ENCODE results near the gene MRPL50.

MRPL50 gene

GRCh38 chr9:101400120-101400519 is 1.7 kb upstream of the MRPL50 start:
- Histone ChIP-seq H3K9ac (ENCODE audit: low read length) (no peak overlapping the region), H3K4me1 (ENCODE audit: control insufficient read depth in 1 of 2, insufficient read depth in 2 of 2, low read length in 2 of 2) (peaks cover 0 to 7% of the 10 kb centered on the region in 2 experiments), H4K12ac (ENCODE audit: low read depth, low read length) (no peak overlapping the region), H3K18ac (ENCODE audit: low read length) (no peak overlapping the region), H3K4ac (ENCODE audit: low read depth, low read length) (no peak overlapping the region), H4K8ac (ENCODE audit: low read depth, low read length) (no peak overlapping the region), H2BK12ac (ENCODE audit: low read length) (no peak overlapping the region), H3K36me3 (ENCODE audit: control insufficient read depth in 1 of 2, insufficient read depth in 2 of 2, low read length in 2 of 2) (peaks cover 2 to 13% of the 10 kb centered on the region in 2 experiments), H3K23ac (ENCODE audit: low read length) (no peak overlapping the region), H3K4me2 (ENCODE audit: low read length) (no peak overlapping the region), H3K14ac (ENCODE audit: low read length) (no peak overlapping the region), H3K79me2 (ENCODE audit: control insufficient read depth, insufficient read depth, low read length, poor library complexity) (peaks cover 6% of the 10 kb centered on the region), H3K27ac (ENCODE audit: low read depth, low read length) (no peak overlapping the region), H2AFZ (ENCODE audit: insufficient read depth, low read length, poor library complexity) (no peak overlapping the region), H2BK5ac (ENCODE audit: low read depth, low read length, poor library complexity) (no peak overlapping the region), H3K4me3 (ENCODE audit: low read depth, low read length) (no peak overlapping the region), H2AK5ac (ENCODE audit: low read length) (no peak overlapping the region), H4K91ac (ENCODE audit: low read depth, low read length) (no peak overlapping the region), H3K9me3 (ENCODE audit: insufficient read depth, low read depth, low read length) (no peaks in the 10 kb centered on the region), H2BK120ac (ENCODE audit: insufficient read depth, low read length, poor library complexity) (no peak overlapping the region), H3K79me1 (ENCODE audit: low read length) (peaks cover 6% of the 10 kb centered on the region), H3K27me3 (ENCODE audit: insufficient read depth, low read length) (no peaks in the 10 kb centered on the region)
- no peak for DNase-seq
- no CpG with 5 or more reads among the region's 5 CpGs for WGBS (ENCODE audit: extremely low coverage, insufficient coverage, insufficient read length)

- peaks cover 0 to 7% of the 10 kb centered on the region in 2 experiments for H3K4me1 ChIP-seq (ENCODE audit: control insufficient read depth in 1 of 2, insufficient read depth in 2 of 2, low read length in 2 of 2)
- no peak overlapping the region for H3K14ac ChIP-seq (ENCODE audit: low read length)
- H3K27ac ChIP-seq (ENCODE audit: low read depth, low read length) = no peak overlapping the region
- peak overlapping the region; percentile 71 for H3K4me2 ChIP-seq (ENCODE audit: low read length)
- no peak overlapping the region for H2BK12ac ChIP-seq (ENCODE audit: low read length)
- H3K27me3 ChIP-seq (ENCODE audit: insufficient read depth, low read length) = no peaks in the 10 kb centered on the region
- H3K36me3 ChIP-seq (ENCODE audit: control insufficient read depth in 1 of 2, insufficient read depth in 2 of 2, low read length in 2 of 2) = peaks cover 2 to 13% of the 10 kb centered on the region in 2 experiments
- no peak overlapping the region for H3K23ac ChIP-seq (ENCODE audit: low read length)
- no CpG with 5 or more reads among the region's 2 CpGs for WGBS (ENCODE audit: extremely low coverage, insufficient coverage, insufficient read length)
- no peak overlapping the region for H2AFZ ChIP-seq (ENCODE audit: insufficient read depth, low read length, poor library complexity)
- no peak for DNase-seq
- no peak overlapping the region for H3K18ac ChIP-seq (ENCODE audit: low read length)
- H2AK5ac ChIP-seq (ENCODE audit: low read length) = no peak overlapping the region
- no peak overlapping the region for H4K8ac ChIP-seq (ENCODE audit: low read depth, low read length)
- no peak overlapping the region for H2BK120ac ChIP-seq (ENCODE audit: insufficient read depth, low read length, poor library complexity)
- H3K79me1 ChIP-seq (ENCODE audit: low read length) = peaks cover 6% of the 10 kb centered on the region
- peaks cover 6% of the 10 kb centered on the region for H3K79me2 ChIP-seq (ENCODE audit: control insufficient read depth, insufficient read depth, low read length, poor library complexity)
- no peak overlapping the region for H2BK5ac ChIP-seq (ENCODE audit: low read depth, low read length, poor library complexity)
- no peak overlapping the region for H4K12ac ChIP-seq (ENCODE audit: low read depth, low read length)
- H3K9me3 ChIP-seq (ENCODE audit: insufficient read depth, low read depth, low read length) = no peaks in the 10 kb centered on the region
- peak overlapping the region; percentile 49 for H3K4ac ChIP-seq (ENCODE audit: low read depth, low read length)
- H4K91ac ChIP-seq (ENCODE audit: low read depth, low read length) = no peak overlapping the region
- no peak overlapping the region for H3K9ac ChIP-seq (ENCODE audit: low read length)
- H3K4me3 ChIP-seq (ENCODE audit: low read depth, low read length) = no peak overlapping the region
Observed at GRCh38 chr9:101399643-101399970, 1.2 kb upstream of the MRPL50 start.

GRCh38 chr9:101398930-101399642 is 668 bp upstream of the MRPL50 start:
- Histone ChIP-seq H3K4ac (ENCODE audit: low read depth, low read length) (peak overlapping the region; percentile 93), H4K12ac (ENCODE audit: low read depth, low read length) (peak overlapping the region; percentile 82), H2AK5ac (ENCODE audit: low read length) (peak overlapping the region; percentile 20), H3K79me2 (ENCODE audit: control insufficient read depth, insufficient read depth, low read length, poor library complexity) (peaks cover 6% of the 10 kb centered on the region), H3K4me3 (ENCODE audit: low read depth, low read length) (peak overlapping the region; percentile 85), H3K36me3 (ENCODE audit: control insufficient read depth in 1 of 2, insufficient read depth in 2 of 2, low read length in 2 of 2) (peaks cover 2 to 13% of the 10 kb centered on the region in 2 experiments), H2BK5ac (ENCODE audit: low read depth, low read length, poor library complexity) (peak overlapping the region; percentile 43), H2AFZ (ENCODE audit: insufficient read depth, low read length, poor library complexity) (peak overlapping the region; percentile 59), H3K14ac (ENCODE audit: low read length) (peak overlapping the region; percentile 81), H3K18ac (ENCODE audit: low read length) (peak overlapping the region; percentile 76), H3K23ac (ENCODE audit: low read length) (no peak overlapping the region), H3K4me1 (ENCODE audit: control insufficient read depth in 1 of 2, insufficient read depth in 2 of 2, low read length in 2 of 2) (peaks cover 0 to 7% of the 10 kb centered on the region in 2 experiments), H3K27ac (ENCODE audit: low read depth, low read length) (no peak overlapping the region), H4K91ac (ENCODE audit: low read depth, low read length) (peak overlapping the region; percentile 81), H4K8ac (ENCODE audit: low read depth, low read length) (peak overlapping the region; percentile 82), H3K4me2 (ENCODE audit: low read length) (peak overlapping the region; percentile 71), H3K9me3 (ENCODE audit: insufficient read depth, low read depth, low read length) (no peaks in the 10 kb centered on the region), H3K27me3 (ENCODE audit: insufficient read depth, low read length) (no peaks in the 10 kb centered on the region), H2BK12ac (ENCODE audit: low read length) (no peak overlapping the region), H3K9ac (ENCODE audit: low read length) (peak overlapping the region; percentile 94), H2BK120ac (ENCODE audit: insufficient read depth, low read length, poor library complexity) (peak overlapping the region; percentile 71), H3K79me1 (ENCODE audit: low read length) (peaks cover 6% of the 10 kb centered on the region)
- no CpG with 5 or more reads among the region's 28 CpGs for WGBS (ENCODE audit: extremely low coverage, insufficient coverage, insufficient read length)
- no peak for DNase-seq

GRCh38 chr9:101397746-101398067 is 711 bp downstream of the MRPL50 start:
- no peak overlapping the region for H4K12ac ChIP-seq (ENCODE audit: low read depth, low read length)
- no peak overlapping the region for H4K8ac ChIP-seq (ENCODE audit: low read depth, low read length)
- H3K4ac ChIP-seq (ENCODE audit: low read depth, low read length) = no peak overlapping the region
- H3K9me3 ChIP-seq (ENCODE audit: insufficient read depth, low read depth, low read length) = no peaks in the 10 kb centered on the region
- H3K23ac ChIP-seq (ENCODE audit: low read length) = no peak overlapping the region
- no peak overlapping the region for H2AFZ ChIP-seq (ENCODE audit: insufficient read depth, low read length, poor library complexity)
- H3K14ac ChIP-seq (ENCODE audit: low read length) = no peak overlapping the region
- H2BK12ac ChIP-seq (ENCODE audit: low read length) = no peak overlapping the region
- H3K4me2 ChIP-seq (ENCODE audit: low read length) = peak overlapping the region; percentile 79
- no peak overlapping the region for H2AK5ac ChIP-seq (ENCODE audit: low read length)
- no peaks in the 10 kb centered on the region for H3K27me3 ChIP-seq (ENCODE audit: insufficient read depth, low read length)
- H4K91ac ChIP-seq (ENCODE audit: low read depth, low read length) = no peak overlapping the region
- peaks cover 2 to 5% of the 10 kb centered on the region in 2 experiments for H3K36me3 ChIP-seq (ENCODE audit: control insufficient read depth in 1 of 2, insufficient read depth in 2 of 2, low read length in 2 of 2)
- peak overlapping the region; percentile 42 for H3K9ac ChIP-seq (ENCODE audit: low read length)
- no peak overlapping the region for H3K18ac ChIP-seq (ENCODE audit: low read length)
- no peak overlapping the region for H2BK120ac ChIP-seq (ENCODE audit: insufficient read depth, low read length, poor library complexity)
- peaks cover 6% of the 10 kb centered on the region for H3K79me2 ChIP-seq (ENCODE audit: control insufficient read depth, insufficient read depth, low read length, poor library complexity)
- WGBS (ENCODE audit: extremely low coverage, insufficient coverage, insufficient read length) = no CpG with 5 or more reads among the region's 4 CpGs
- peaks cover 6% of the 10 kb centered on the region for H3K79me1 ChIP-seq (ENCODE audit: low read length)
- no peak overlapping the region for H3K27ac ChIP-seq (ENCODE audit: low read depth, low read length)
- DNase-seq = peak in 1 of 2 donors; percentile 9
- peak overlapping the region; percentile 71 for H3K4me3 ChIP-seq (ENCODE audit: low read depth, low read length)
- H3K4me1 ChIP-seq (ENCODE audit: control insufficient read depth in 1 of 2, insufficient read depth in 2 of 2, low read length in 2 of 2) = peaks cover 0 to 7% of the 10 kb centered on the region in 2 experiments
- H2BK5ac ChIP-seq (ENCODE audit: low read depth, low read length, poor library complexity) = no peak overlapping the region

Data from trophoblast cell (in vitro differentiated cells and primary cell).